PC-3 (cell line): ENCODE data around the gene UGT1A10. TPM values are rescaled to one million over a fixed set of nuclear protein-coding genes. Genes with fewer than 3 reads are reported as not detected.
A peak's percentile ranks its signal among the peaks of the same experiment; 100 is the strongest.

Experiments used
- ATAC-seq: fragments of 200-7000 bp; cut with Tn5 transposase; 2 replicates; pipeline ENCODE4 v1.9.1; 2020; ENCODE audit warnings: mild to moderate bottlenecking, moderate library complexity
- BruUV-seq: library from RNA; stranded (reverse); fragments of 400-500 nt; replicated peaks from 2 replicates; lab custom pipeline; 2021; lab: Mats Ljungman, UMichigan
- CTCF ChIA-PET: fragments of 300-600 bp; sonication (Branson Sonifier 250); formaldehyde crosslinking; loops from one replicate; lab custom pipeline; 2022; ENCODE audit warnings: antibody characterized with exemption; lab: Charles Lee
- POLR2A ChIA-PET: fragments of 300-600 bp; sonication (Branson Sonifier 250); formaldehyde crosslinking; loops from one replicate; lab custom pipeline; 2022; ENCODE audit warnings: antibody characterized with exemption; ENCODE audit not compliant: unreplicated experiment; lab: Charles Lee
- DNase-seq: peaks from one replicate; pipeline ENCODE4 v3.0.0-alpha.2; 2015
- H2AFZ ChIP-seq: fragments of 300-600 bp; sonication (generic); 2 replicates; pipeline ENCODE4 v1.6.0; 2016; ENCODE audit warnings: antibody characterized with exemption, low read length
- H3F3A ChIP-seq: fragments of 300-600 bp; sonication (generic); one replicate; pipeline ENCODE4 v1.6.0; 2017; ENCODE audit warnings: antibody characterized with exemption, low read length, control low read depth, mild to moderate bottlenecking; ENCODE audit not compliant: unreplicated experiment
- H3K27ac ChIP-seq: fragments of 300-600 bp; sonication (generic); 2 replicates; pipeline ENCODE4 v1.5.1; 2016; ENCODE audit warnings: mild to moderate bottlenecking, low read length
- H3K27me3 ChIP-seq: fragments of 300-600 bp; sonication (generic); 2 replicates; pipeline ENCODE4 v1.6.1; 2016; ENCODE audit warnings: low read length, mixed read lengths
- H3K36me3 ChIP-seq: fragments of 300-600 bp; sonication (generic); 2 replicates; pipeline ENCODE4 v1.6.1; 2016; ENCODE audit warnings: low read depth, mixed run types, low read length, mixed read lengths
- H3K4me1 ChIP-seq: fragments of 300-600 bp; sonication (generic); 2 replicates; pipeline ENCODE4 v1.5.1; 2016; ENCODE audit warnings: low read length; ENCODE audit not compliant: insufficient read depth
- H3K4me2 ChIP-seq: fragments of 300-600 bp; sonication (generic); 2 replicates; pipeline ENCODE4 v1.6.0; 2016; ENCODE audit warnings: low read length
- H3K4me3 ChIP-seq: fragments of 300-600 bp; sonication (generic); 2 replicates; pipeline ENCODE4 v1.5.1; 2016; ENCODE audit warnings: mild to moderate bottlenecking, low read length, mixed read lengths
- H3K79me2 ChIP-seq: fragments of 300-600 bp; sonication (generic); 2 replicates; pipeline ENCODE4 v1.6.1; 2017; ENCODE audit warnings: low read length, mixed read lengths
- H3K9ac ChIP-seq: fragments of 300-600 bp; sonication (generic); 2 replicates; pipeline ENCODE4 v1.6.0; 2016; ENCODE audit warnings: mild to moderate bottlenecking, low read length
- H3K9me2 ChIP-seq: fragments of 300-600 bp; sonication (generic); replicated peaks from 2 replicates; pipeline ENCODE4 v1.6.1; 2016; ENCODE audit warnings: mixed run types, low read length, mixed read lengths
- H3K9me3 ChIP-seq: fragments of 300-600 bp; sonication (generic); 2 replicates; pipeline ENCODE4 v1.6.1; 2016; ENCODE audit warnings: low read length, mixed read lengths
- H4K20me1 ChIP-seq: fragments of 300-600 bp; sonication (generic); 2 replicates; pipeline ENCODE4 v1.6.1; 2016; ENCODE audit warnings: low read length, mixed read lengths
- CTCF ChIP-seq: fragments of 300-600 bp; sonication (generic); conservative IDR thresholded peaks from 2 replicates; pipeline ENCODE4 v1.5.1; 2017; ENCODE audit warnings: antibody characterized with exemption, low read depth, mild to moderate bottlenecking, low read length
- EZH2 ChIP-seq: fragments of 300-600 bp; sonication (generic); IDR thresholded peaks from one replicate; pipeline ENCODE4 v1.6.1; 2017; ENCODE audit warnings: antibody characterized with exemption, mild to moderate bottlenecking, low read length; ENCODE audit not compliant: unreplicated experiment
- EZH2phosphoT487 ChIP-seq: fragments of 300-600 bp; sonication (generic); IDR thresholded peaks from 2 replicates; pipeline ENCODE4 v1.6.1; 2018; ENCODE audit warnings: mild to moderate bottlenecking, antibody characterized with exemption, low read length, borderline replicate concordance
- intact Hi-C: fragments of 100-400 bp; cut with micrococcal nuclease; formaldehyde crosslinking; loops from 2 replicates; pipeline ENCODE4 v1.9.0; 2023
- total RNA-seq: library from RNA; depleted of rRNA; stranded (reverse); fragments of >200 nt; gene quantifications from 2 replicates; pipeline ENCODE4 v1.2.3, GENCODE V29; 2014

The UGT1A10 gene
- total RNA-seq, 1 experiment from 2014 or later = not detected

GRCh38 chr2:233800208-233800607 is 164.0 kb downstream of the UGT1A10 start:
- Histone ChIP-seq H2AFZ (no peak overlapping the region), H3F3A (no peaks in the 10 kb centered on the region), H3K4me2 (no peak overlapping the region), H3K36me3 (no peaks in the 10 kb centered on the region), H3K4me1 (peaks cover 5% of the 10 kb centered on the region; the same call in 1 of the 2 replicates), H4K20me1 (no peaks in the 10 kb centered on the region), H3K9ac (no peak overlapping the region), H3K9me2 (no peaks in the 10 kb centered on the region), H3K79me2 (no peaks in the 10 kb centered on the region), H3K9me3 (no peaks in the 10 kb centered on the region), H3K27me3 (no peaks in the 10 kb centered on the region), H3K4me3 (no peak overlapping the region), H3K27ac (no peak overlapping the region)
- ChIA-PET CTCF (no interaction called here), POLR2A (no interaction called here)
- ATAC-seq (no peak), DNase-seq (no peak)
- no TSS peak for BruUV-seq
- no peak for TF ChIP-seq EZH2phosphoT487
- no peak for TF ChIP-seq CTCF
- TF ChIP-seq EZH2 = no peak
- intact Hi-C loops = no loop called here

DNA sequence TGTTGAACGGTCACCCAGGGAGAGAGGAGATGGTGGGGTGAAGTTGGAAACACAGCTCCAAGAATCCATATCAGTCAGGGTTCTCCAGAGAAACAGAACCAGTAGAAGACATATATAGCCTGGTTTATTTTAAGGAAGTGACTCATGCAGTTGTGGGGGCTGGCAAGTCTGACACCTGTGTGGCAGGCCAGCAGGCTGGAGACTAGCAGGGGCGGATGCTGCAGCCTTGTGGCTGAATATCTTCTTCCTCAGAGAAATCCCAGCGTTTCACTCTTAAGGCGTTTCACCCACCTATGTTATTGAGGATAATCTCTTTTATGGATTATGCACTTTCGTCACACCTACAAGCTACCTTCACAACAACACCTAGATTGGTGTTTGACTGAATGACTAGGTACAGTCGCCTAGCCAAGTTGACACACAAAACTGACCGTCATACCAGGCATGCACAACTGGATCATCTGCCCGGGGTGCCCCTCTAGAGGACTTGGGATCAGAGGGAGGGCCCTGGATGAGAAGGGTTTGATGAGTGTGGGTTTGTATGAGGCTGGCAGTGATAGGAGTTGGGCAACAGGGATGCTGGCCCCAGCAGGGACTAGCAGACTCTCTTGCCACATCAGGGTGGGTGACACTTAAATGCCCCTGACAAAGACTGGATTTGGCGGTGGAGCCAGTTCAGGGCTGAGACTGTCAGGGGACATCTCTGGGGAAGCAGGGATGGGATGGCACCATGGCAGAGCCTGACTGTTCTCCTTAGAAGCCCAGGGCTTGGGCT is 165.3 kb downstream of the UGT1A10 start:
- Histone ChIP-seq H3K9ac (no peak overlapping the region), H3K79me2 (no peaks in the 10 kb centered on the region), H4K20me1 (no peaks in the 10 kb centered on the region), H3K9me3 (no peaks in the 10 kb centered on the region), H2AFZ (no peak overlapping the region), H3K4me3 (no peak overlapping the region), H3K9me2 (no peaks in the 10 kb centered on the region), H3K27ac (no peak overlapping the region), H3F3A (no peaks in the 10 kb centered on the region), H3K4me2 (no peak overlapping the region), H3K27me3 (no peaks in the 10 kb centered on the region), H3K36me3 (no peaks in the 10 kb centered on the region), H3K4me1 (peaks cover 5% of the 10 kb centered on the region; the same call in 1 of the 2 replicates)
- DNase-seq = peak; percentile 56
- intact Hi-C loops = no loop called here
- POLR2A ChIA-PET = no interaction called here
- no peak for TF ChIP-seq CTCF
- no peak for TF ChIP-seq EZH2phosphoT487
- TF ChIP-seq EZH2 = no peak
- CTCF ChIA-PET = no interaction called here
- no TSS peak for BruUV-seq
- peak; percentile 91 for ATAC-seq
